NCI-H748 treated with DMSO at 0.1 percent for 48 hours (cell line): ENCODE data around the gene TNN.
"Not testable (repeated sequence)": the region's sequence is repeated elsewhere in the genome, so short reads cannot be mapped to it uniquely, and the experiment has no call there.

ENCODE experiments used
- DNase-seq: peaks from one replicate; lab custom pipeline; 2025; lab: John Stamatoyannopoulos, UW

The TNN gene

DNA sequence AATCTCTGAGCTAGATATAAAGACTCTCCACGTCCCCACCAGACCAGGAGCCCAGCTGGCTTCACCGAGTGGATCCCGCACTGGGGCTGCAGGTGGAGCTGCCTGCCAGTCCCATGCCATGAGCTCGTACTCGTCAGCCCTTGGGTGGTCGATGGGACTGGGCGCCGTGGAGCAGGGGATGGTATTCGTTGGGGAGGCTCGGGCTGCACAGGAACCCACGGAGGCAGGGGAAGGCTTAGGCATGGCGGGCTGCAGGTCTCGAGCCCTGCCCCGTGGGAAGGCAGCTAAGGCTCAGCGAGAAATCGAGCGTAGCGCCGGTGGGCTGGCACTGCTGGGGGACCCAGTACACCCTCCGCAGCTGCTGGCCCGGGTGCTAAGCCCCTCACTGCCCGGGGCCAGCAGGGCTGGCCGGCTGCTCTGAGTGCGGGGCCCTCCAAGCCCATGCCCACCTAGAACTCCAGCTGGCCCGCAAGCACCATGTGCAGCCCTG is 40.7 kb downstream of the TNN start:
- DNase-seq: not testable (repeated sequence)

DNA sequence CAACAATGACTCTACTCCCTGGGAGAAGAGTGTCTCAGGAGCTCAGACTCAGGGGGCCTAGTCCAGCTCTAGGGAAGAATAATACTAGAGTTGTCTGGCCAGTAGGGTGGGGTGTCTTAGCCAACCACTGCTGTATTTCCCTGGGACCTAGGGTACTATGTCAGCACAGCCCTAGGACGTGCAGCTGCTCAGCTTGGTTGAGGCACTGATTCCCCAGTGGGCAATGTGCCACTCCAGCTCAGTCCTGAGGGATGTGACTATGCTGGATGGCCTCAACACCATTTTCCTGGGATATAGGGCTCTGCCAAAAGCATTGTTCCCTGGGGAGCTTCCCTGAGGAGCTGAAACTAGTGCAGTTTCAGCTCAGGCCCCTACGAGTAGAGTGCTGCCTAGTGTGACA is 47.4 kb downstream of the TNN start:
- DNase-seq: no peak

DNA sequence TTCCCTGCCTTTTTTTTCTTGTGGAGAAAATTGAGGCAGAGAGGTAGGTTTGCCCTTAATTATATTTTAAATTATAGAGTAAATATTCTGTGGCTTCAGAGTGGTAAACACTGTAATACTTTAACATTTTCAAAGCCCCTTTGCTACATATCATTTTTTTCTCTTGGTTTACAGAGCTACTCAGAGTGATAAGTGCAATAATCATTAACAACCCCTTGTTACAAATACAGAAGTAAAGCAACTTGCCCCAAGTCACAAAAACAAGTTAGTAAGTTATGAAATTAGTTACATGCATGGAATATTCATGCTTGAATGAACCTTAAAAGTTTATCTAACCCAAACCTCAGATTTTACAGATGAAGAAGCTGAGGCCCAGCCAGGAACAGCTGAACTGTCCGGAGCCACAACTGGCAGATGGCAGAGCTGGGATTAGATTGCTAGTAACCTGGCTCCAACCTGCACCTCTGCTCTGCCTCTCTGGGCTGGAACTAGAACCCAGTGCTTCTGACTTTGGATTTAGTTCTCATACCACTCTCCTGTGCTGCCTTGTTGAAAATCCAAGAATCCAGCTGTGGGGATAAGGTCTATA is 48.7 kb downstream of the TNN start:
- DNase-seq: no peak

- DNase-seq: no peak
Observed at GRCh38 chr1:175116903-175117302, 49.3 kb downstream of the TNN start.

DNA sequence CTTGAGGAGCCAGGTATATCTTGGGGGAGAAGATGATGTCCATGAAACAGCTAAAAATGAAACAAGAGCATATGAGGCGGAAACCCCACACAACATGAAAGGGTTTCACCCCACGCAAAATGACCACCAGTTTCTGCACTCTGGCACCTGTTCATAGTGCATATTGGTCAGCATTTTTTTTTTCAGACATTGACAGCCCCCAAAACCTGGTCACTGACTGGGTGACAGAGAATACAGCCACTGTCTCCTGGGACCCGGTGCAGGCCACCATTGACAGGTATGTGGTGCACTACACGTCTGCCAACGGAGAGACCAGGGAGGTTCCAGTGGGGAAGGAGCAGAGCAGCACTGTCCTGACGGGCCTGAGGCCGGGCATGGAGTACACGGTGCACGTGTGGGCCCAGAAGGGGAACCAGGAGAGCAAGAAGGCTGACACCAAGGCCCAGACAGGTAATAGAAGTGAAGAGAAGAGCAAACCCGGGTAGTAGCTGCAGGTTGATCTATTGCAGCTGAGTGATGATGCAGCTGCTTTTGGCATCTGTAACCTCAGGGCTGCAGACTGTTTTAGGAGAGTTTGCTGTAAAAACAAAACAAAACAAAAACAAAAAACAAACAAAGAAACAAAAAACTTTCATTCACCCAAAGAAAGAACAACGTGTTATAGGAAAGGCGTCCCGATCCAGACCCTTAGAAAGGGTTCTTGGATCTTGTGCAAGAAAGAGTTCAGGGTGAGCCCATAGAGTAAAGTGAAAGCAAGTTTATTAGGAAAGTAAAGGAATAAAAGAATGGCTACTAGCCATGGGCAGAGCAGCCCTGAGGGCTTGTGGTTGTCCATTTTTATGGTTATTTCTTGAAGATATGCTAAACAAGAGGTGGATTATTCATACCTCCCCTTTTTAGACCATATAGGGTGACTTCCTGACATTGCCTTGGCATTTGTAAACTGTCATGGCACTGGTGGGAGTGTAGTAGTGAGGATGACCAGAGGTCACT is 51.0 kb downstream of the TNN start:
- no peak for DNase-seq

DNA sequence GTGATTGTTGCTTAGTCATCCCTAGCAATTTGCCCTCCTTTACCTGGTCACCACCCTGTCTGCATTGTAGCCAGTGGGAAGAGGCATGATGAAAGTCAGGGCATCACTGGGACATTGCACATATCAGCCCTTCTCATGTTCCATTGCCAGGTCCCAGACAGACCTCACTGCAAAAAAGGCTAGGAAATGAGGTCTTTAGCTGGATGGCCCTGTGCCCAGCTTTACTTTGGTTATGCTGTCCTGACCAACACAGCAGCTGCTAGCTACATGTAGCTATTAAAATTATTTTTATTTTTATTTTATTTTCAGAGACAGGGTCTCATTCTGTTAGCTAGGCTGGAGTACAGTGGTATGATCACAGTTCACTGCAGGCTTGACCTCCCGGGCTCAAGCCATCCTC is 52.9 kb downstream of the TNN start:
- DNase-seq: no peak

DNA sequence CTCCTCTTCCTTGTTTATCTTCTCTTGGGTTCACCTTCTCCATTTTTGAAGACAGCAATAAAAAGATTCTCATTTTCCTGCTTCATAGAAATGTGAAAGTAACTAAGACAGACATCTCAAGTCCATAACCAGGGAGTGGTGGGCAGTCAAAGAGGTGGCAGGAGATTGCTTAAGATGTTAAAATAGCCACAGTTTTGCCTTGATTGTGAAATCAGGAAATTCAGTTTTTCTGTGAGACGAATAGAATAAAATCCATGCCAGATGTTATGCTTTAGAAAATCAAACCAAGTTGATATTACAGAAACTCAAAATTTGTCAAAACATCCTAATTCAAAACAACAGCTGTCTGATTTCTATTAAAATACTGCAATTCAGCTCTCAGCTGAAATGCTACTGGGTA is 57.2 kb downstream of the TNN start:
- DNase-seq: no peak

DNA sequence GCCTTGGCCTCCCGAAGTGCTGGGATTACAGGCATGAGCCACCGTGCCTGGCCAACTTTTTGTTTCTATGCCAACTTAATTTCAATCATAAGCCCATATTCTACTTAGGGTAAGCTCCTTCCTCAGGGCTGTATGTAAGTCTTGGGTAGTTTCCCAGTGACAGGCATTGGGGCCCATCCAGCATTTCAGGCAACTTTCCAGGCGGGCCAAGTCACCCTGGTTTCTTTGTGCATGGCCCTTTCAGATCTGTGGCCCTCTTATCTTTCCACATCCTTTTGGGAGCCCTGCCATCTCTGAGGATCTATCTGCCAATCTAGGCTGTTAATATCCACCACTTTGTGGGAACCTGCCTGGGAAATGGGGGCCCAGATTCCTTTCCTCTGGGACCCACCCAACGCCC is 58.7 kb downstream of the TNN start:
- DNase-seq: no peak

GRCh38 chr1:175127565-175127964 is 59.9 kb downstream of the TNN start:
- DNase-seq: no peak

DNA sequence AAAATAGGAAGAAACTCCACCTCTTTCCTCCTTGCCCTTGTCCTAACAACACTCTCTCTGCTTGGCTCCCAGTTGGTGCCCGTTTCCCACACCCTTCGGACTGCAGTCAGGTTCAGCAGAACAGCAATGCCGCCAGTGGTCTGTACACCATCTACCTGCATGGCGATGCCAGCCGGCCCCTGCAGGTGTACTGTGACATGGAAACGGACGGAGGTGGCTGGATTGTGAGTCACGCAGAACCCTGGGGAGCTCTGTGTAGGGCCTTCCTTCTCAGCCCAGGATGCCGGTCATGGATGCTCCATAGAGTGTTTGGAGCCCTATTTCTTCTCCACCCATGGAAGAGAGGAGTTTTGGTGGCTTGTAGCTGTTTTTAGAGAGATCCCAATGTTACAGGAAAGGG is 60.9 kb downstream of the TNN start:
- no peak for DNase-seq

- DNase-seq: no peak
Observed at GRCh38 chr1:175129182-175129581, 61.5 kb downstream of the TNN start.

GRCh38 chr1:175129644-175129996 is 62.0 kb downstream of the TNN start:
- no peak for DNase-seq

GRCh38 chr1:175129997-175130648 is 62.5 kb downstream of the TNN start:
- DNase-seq: no peak

DNA sequence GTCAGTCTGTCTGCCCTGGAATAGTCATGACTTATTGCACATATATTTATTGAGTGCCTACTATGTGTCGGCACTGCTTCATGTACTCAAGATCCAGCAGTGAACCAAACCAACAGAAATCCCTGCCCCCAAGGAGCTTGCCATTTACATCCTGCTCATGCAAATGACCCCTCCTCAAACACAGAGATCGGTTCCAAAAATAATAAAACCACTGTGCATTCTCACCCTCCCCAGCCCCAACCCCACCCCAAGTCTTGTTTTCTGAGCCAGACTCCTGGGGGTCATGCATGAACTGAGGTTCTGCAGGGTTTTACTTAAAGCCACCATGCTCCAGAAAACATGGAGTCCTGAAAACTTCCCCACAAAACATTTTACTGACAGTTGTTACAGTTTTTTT is 63.0 kb downstream of the TNN start:
- no peak for DNase-seq

GRCh38 chr1:175131095-175131494 is 63.5 kb downstream of the TNN start:
- DNase-seq: no peak

- DNase-seq: no peak
Observed at GRCh38 chr1:175132436-175132835, 64.8 kb downstream of the TNN start.

- no peak for DNase-seq
Observed at GRCh38 chr1:175133673-175134435, 66.2 kb downstream of the TNN start.

DNA sequence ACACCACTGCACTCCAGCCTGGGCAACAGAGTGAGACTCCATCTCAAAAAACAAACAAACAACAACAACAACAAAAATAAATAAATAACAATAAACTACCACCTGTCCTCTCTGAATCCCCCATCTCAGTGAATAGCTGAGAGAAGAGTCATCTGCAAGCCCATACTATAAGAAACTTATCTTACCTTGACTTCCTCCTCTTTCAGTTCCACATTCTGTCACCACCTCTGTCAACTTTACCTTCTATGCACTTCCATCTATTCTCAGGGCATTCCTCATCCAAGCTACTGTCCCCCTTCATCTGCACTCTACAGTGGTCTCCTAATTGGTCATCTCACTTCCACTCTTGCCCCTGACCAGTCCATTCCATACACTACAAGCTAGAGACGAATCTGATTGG is 66.9 kb downstream of the TNN start:
- DNase-seq: no peak

GRCh38 chr1:175136246-175136645 is 68.6 kb downstream of the TNN start:
- DNase-seq: no peak

- no peak for DNase-seq
Observed at GRCh38 chr1:175137369-175137768, 69.7 kb downstream of the TNN start.

DNA sequence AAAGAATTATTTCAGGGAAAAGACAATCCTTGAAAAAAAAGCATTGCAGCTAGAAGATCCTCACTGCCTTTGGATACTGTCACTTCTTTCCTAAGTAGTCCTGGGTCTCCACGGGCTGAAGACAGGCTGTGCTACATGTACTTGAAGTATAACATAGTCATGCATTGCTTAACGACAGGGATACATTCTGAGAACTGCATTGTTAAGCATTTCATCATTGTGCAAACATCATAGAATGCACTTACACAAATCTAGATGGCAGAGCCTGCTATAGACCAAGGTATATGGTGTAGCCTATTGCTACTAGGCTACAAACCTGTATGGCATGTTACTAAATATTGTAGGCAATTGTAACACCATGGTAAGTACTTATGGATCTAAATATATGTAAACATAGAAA is 70.9 kb downstream of the TNN start:
- no peak for DNase-seq

- DNase-seq: no peak
Observed at GRCh38 chr1:175145899-175146528, 78.4 kb downstream of the TNN start.
